DMS79 treated with DMSO at 0.1 percent for 48 hours (cell line): ENCODE data around the gene IL4R.

Source experiments
- DNase-seq: peaks from one replicate; lab custom pipeline; 2025; lab: John Stamatoyannopoulos, UW

Gene IL4R

GRCh38 chr16:27315333-27316037 lies 1.7 kb downstream of the IL4R start:
- no peak for DNase-seq

- no peak for DNase-seq
Measured at GRCh38 chr16:27316038-27316680, 2.4 kb downstream of the IL4R start.

DNA sequence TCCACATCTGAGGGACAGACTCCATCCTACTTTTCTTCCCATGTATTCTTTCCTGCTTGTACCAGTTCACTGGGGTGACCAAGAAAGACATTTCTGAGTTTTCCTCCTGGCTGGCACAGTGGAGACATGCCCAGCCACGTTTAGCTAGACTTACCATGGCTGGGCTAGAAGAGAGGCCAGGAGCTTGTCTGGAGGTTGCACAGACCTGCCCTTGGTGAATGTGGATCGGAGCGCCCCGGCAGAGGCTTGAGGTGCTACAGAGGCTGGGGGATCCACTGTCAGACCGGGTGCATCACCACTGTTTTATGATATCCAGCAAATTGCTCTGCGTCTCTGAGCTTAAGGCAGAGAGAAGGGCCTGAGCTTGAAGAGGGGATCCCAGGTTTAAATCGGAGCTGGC lies 3.5 kb downstream of the IL4R start:
- no peak for DNase-seq

- DNase-seq, result no peak
Measured at GRCh38 chr16:27317738-27318391, 4.1 kb downstream of the IL4R start.

DNA sequence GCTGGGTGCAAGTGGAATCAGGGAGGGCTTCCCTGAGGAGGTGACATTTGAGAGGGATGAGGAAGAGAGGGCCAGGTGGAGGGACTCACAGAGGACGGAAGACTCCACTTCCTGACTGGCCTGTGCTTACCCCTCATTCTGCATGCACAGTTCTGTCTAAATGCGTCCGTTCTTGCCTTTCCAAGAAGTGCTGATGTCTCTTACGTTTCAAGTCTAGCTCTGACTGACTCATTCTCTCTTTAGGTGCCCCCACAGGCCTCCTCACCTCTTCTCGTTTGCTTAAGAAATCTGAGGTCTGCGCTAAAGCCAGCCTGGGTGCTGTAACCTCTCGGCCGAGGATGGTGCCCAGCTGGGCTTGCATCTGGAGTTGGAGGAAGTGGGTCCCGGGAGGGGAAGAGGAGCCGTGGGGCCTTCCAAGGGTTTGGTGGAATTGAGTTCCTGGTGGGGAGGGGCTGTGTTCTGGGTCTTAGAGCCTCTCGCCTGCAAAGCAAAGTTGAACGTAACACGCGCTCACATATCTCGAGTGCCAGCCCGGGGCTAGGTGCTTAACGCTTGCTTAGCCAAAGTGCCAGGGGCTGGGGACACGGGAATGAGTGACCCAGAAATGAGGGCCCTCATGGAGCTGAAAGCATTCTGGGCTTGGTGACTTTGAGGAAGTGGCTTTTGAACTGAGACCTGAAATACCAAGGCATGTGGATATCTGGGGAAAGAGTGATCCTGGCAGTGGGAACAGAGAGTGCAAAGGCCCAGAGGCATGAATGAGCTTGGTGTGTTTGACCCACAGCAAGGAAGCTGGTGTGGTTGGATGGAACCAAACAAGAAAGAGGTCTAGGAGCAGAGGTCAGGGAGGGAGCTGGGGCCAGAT lies 4.8 kb downstream of the IL4R start:
- DNase-seq, result no peak

DNA sequence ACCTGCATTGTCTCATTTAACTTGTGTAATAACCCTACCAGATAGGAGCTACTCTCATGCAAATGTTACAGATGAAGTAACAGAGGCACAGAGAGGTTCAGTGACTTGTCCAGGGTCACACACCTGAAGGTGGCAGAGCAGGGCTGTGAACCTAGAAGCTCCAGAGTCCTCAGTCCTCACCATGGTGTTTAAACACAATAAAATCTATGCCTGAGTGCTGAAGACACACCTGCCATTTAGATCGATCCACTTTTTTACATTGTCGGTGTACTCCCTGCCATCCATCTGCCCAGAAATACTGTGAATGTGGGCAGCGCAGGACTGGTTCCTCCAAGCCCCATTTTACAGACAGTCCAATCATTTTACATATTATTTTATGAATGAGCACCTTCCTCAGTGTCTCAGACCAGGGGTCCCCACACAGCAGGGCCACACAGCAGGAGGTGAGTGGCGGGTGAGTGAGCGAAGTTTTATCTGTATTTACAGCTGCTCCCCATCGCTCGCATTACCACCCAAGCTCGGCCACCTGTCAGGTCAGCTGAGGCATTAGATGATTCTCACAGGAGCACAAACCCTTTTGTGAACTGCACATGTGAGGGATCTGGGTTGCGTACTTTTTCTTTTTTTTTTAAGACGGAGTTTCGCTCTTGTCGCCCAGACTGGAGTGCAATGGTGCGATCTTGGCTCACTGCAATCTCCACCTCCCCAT lies 5.6 kb downstream of the IL4R start:
- DNase-seq, result no peak

GRCh38 chr16:27320261-27321012 lies 6.7 kb downstream of the IL4R start:
- no peak for DNase-seq

DNA sequence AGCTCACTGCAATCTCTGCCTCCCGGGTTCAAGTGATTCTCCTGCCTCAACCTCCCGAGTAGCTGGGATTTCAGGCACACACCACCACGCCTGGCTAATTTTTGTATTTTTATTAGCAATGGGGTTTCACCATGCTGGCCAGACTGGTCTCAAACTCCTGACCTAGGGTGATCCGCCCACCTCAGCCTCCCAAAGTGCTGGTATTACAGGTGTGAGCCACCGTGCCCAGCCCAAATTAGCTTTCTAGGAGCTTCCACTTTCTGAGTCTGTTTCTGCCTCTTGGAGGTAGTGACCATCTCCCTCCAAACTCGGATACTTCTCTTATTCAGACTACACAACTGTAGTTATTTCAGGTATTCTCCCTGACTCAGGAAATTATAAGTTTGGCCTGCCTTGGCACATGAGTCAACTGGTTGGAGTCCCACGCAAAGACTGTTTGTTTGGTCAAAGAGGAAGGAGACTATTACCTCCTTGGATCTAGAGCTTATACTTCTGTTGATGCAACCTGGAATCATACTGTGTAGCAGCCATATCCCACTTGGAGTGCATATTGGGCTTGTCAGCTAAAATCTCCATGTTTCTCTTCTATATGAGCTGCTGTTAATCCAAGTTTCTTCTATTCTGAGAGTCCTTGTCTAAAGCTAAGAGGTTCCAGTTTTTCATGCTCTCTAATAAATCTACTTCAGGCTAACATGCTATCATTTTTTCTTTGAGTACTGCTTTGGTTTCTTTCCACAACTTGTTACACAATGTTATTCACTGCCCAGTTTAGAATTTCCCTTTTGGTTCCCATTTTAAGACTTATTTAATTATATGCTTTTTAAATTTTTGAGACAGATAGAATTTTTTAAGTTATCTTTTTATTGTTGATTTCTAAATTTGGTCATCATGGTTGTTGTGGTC lies 7.5 kb downstream of the IL4R start:
- DNase-seq, result no peak

- DNase-seq, result no peak
Measured at GRCh38 chr16:27322858-27323780, 9.3 kb downstream of the IL4R start.

GRCh38 chr16:27323781-27324561 lies 10.2 kb downstream of the IL4R start:
- DNase-seq, result no peak

GRCh38 chr16:27324851-27325301 lies 11.1 kb downstream of the IL4R start:
- DNase-seq, result no peak

- no peak for DNase-seq
Measured at GRCh38 chr16:27325736-27326135, 12.0 kb downstream of the IL4R start.

DNA sequence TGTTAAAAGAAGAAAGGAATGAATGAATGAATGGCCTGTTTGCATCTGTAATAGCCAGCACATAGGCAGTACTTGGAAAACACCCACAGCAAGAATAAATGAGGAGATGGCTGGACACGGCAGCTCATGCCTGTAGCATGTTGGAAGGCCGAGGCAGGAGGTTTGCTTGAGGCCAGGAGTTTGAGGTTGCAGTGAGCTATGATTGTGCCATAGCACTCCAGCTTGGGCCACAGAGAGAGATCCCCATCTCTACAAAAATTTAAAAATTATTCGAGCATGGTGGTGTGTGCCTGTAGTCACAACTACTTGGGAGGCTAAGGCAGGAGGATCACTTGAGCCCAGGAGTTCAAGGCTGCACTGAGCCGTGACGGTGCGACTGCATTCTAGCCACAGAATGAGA lies 12.5 kb downstream of the IL4R start:
- no peak for DNase-seq

GRCh38 chr16:27326738-27327585 lies 13.2 kb downstream of the IL4R start:
- no peak for DNase-seq

DNA sequence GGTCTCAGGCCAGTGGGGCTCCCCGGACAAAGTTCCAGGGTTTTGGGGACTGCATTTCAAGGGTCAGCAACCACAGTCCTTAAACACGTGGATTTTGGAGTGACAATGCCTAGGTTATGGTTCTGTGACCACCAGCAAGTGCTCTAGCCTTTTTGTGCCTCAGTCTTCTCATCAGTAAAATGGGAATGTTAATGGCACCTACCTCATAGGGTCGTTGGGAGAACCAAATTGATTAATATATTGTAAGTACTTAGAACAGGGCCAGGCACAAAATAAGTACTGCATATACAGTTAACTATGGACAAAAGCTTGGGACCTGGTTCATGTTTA lies 13.8 kb downstream of the IL4R start:
- DNase-seq, result no peak

DNA sequence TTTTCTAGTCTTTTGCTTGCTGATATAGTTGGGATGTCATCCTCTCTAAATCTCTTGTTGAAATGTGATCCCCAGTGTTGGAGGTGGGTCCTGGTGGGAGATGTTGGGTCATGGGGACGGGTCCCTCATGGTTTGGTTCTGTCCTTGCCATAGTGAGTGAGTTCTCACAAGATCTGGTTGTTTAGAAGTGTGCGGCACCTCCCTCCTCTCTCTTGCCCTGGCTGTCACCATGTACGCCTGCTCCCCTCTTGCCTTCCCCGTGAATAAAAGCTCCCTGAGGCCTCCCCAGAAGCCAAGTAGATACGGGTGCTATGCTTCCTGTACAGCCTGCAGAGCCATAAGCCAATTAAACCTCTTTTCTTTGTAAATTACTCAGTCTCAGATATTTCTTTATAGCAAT lies 15.2 kb downstream of the IL4R start:
- no peak for DNase-seq
